Ectodermal cell (in vitro differentiated cells): ENCODE data around the gene CCL7.

ENCODE experiments used
- H3K27ac ChIP-seq: 2 replicates; pipeline ENCODE4 v1.7.0; 2013; ENCODE audit warnings: mild to moderate bottlenecking, low read depth, low read length; ENCODE audit not compliant: insufficient read depth, poor library complexity, severe bottlenecking
- H3K27me3 ChIP-seq: 2 replicates; pipeline ENCODE4 v1.7.0; 2013; ENCODE audit warnings: mild to moderate bottlenecking, low read length; ENCODE audit not compliant: insufficient read depth, control insufficient read depth, poor library complexity, severe bottlenecking
- H3K36me3 ChIP-seq: one replicate; pipeline ENCODE4 v1.7.0; 2013; ENCODE audit warnings: low read length; ENCODE audit not compliant: control insufficient read depth, insufficient read depth
- H3K4me1 ChIP-seq: one replicate; pipeline ENCODE4 v1.7.0; 2013; ENCODE audit warnings: low read length; ENCODE audit not compliant: control insufficient read depth, insufficient read depth
- H3K4me3 ChIP-seq: 2 replicates; pipeline ENCODE4 v1.7.0; 2013; ENCODE audit warnings: low read depth, low read length, control low read depth; ENCODE audit not compliant: insufficient read depth
- H3K9me3 ChIP-seq: 2 replicates; pipeline ENCODE4 v1.7.0; 2013; ENCODE audit warnings: mild to moderate bottlenecking, low read length, moderate library complexity; ENCODE audit not compliant: control insufficient read depth
- WGBS, 2 experiments: methylation state at CpG; one replicate each; pipeline ENCODE4 v1.1.7; 2013; ENCODE audit warnings: missing lambda C conversion rate in 2 of 2; 5-methylcytosine and 5-hydroxymethylcytosine counted together

The CCL7 gene

DNA sequence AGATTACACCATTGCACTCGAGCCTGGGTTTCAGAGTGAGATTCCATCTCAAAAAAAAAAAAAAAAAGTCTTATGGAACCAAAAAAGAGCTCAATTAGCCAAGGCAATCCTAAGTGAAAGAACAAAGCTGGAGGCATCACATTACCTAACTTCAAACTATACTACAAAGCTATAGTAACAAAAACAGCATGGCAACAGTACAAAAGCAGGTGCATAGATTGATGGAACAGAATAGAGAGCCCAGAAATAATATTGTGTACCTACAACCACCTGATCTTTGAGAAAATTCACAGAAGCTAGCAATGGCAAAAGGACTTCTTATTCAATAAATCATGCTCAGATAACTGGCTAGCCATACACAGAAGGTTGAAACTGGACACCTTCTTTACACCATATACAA is 39.7 kb upstream of the CCL7 start:
- no peak overlapping the region for H3K27ac ChIP-seq
- peaks cover 3% of the 10 kb centered on the region for H3K9me3 ChIP-seq
- H3K27me3 ChIP-seq = no peaks in the 10 kb centered on the region
- no peaks in the 10 kb centered on the region for H3K36me3 ChIP-seq
- H3K4me3 ChIP-seq = no peak overlapping the region
- peaks cover 5% of the 10 kb centered on the region for H3K4me1 ChIP-seq
- WGBS, 2 experiments = 79 to 84% methylated on average over 1 of the region's 1 CpG

DNA sequence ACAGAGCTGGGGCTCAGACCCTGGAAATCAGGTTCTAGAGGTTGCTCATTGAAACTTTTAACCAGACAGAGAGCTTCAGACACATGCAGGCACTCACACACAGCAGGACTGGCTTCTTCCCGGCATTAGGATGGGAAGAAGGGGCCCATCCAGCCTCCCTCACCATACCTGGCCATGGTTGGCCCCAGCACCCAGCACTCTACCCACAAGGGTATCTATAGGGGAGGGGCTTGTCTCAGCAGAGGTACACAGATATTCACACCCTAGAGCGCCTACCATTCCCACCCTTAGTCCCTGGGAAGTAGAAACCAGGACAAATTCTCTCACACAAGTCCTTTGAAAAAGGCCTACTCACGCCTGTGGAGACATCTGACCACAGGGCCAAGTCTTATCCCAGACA is 35.4 kb upstream of the CCL7 start:
- no peak overlapping the region for H3K4me3 ChIP-seq
- peaks cover 14% of the 10 kb centered on the region for H3K4me1 ChIP-seq
- H3K36me3 ChIP-seq = no peaks in the 10 kb centered on the region
- H3K9me3 ChIP-seq = peaks cover 3% of the 10 kb centered on the region
- H3K27me3 ChIP-seq = no peaks in the 10 kb centered on the region
- 86 to 94% methylated on average over 3 of the region's 3 CpGs for WGBS, 2 experiments
- peak overlapping the region; percentile 36 for H3K27ac ChIP-seq

DNA sequence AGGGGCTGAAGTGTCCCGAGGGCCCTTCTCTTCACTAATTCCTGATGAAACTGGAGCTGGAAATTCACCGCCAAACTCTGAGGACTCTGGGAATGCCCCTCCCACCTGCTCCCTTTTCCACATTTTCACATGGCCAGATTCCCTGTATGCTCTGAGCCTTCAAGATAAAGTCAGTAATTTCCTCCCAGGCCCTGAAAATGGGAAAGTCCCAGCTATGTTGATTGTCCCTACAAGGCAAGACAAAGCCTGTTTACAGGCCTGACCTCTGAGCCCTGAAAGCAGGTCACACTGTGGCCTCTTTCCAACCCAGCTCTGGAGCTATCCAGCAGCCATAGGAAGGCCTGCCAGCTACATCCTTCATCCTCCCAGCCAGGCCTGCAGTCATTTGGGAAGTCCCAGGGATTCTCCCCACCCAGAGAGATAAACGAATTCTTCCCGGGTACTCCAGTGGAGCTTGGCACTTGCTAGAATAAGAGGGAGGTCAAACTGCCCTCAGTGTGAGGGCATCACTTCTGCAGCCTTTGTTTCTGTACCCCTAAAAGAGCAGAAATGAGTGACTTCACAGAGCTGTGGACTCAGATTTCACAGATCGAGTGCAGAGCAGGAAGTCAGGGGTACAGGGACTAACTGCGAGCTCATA is 34.5 kb upstream of the CCL7 start:
- WGBS, 2 experiments = 80 to 87% methylated on average over 6 of the region's 6 CpGs
- no peaks in the 10 kb centered on the region for H3K27me3 ChIP-seq
- H3K36me3 ChIP-seq = no peaks in the 10 kb centered on the region
- peaks cover 14% of the 10 kb centered on the region for H3K4me1 ChIP-seq
- H3K27ac ChIP-seq = peak overlapping the region; percentile 36
- H3K4me3 ChIP-seq = no peak overlapping the region
- no peaks in the 10 kb centered on the region for H3K9me3 ChIP-seq

DNA sequence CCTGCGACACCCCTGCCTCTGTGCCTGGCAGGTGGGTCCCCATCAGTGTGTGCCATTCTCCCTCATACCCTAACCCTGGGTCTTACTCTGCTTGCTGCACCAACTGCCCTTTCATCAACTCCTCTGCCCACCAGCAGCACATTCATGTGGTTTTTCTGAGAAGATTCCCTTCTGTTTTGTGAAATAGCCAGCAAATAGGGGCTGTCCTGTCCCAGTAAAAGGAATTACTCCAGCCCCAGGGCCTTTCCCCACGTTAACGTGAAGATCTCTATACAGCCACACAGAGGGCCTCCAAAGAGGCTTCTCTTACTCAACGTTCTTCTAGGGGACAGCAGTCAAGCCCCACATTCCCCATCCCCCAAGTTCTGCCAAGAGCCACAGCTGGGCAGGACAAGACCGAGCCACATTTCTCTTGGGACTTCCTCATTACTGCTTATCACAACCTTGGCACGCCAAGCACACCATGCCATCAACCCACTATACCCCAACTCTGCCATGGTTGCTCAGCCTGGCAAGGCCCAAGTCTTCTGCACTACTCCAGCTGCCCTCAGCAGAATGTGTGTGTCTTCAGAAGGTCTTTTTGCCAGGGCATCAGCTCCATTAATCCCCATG is 33.6 kb upstream of the CCL7 start:
- no peaks in the 10 kb centered on the region for H3K27me3 ChIP-seq
- no peak overlapping the region for H3K27ac ChIP-seq
- H3K4me1 ChIP-seq = peaks cover 14% of the 10 kb centered on the region
- no peaks in the 10 kb centered on the region for H3K9me3 ChIP-seq
- WGBS, 2 experiments = 87 to 91% methylated on average over 6 of the region's 6 CpGs
- no peak overlapping the region for H3K4me3 ChIP-seq
- no peaks in the 10 kb centered on the region for H3K36me3 ChIP-seq

GRCh38 chr17:34237458-34237857 is 32.6 kb upstream of the CCL7 start:
- Histone ChIP-seq H3K4me1 (peaks cover 14% of the 10 kb centered on the region), H3K36me3 (no peaks in the 10 kb centered on the region), H3K27me3 (no peaks in the 10 kb centered on the region), H3K4me3 (no peak overlapping the region), H3K27ac (no peak overlapping the region), H3K9me3 (no peaks in the 10 kb centered on the region)
- 84 to 96% methylated on average over 3 of the region's 3 CpGs for WGBS, 2 experiments

DNA sequence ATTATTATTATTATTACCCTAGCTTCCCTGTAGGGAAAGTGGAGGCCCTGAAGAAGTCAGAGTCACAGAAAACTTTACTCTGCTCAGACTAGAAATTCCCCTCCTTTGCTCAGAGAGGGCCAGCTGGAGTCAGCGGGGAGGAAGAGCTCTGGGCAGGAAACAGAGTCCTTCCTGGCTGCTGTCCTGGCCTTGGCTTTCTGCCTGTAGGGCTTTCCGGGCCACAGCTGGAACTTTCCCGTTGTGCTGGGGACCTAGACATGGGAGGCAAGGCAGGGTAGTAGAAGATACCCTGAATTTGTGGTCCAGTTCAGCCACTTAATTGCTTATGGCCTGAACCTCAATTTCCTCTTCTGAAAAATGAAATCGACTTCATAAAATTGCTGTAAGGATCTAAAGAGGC is 29.0 kb upstream of the CCL7 start:
- Histone ChIP-seq H3K4me1 (peaks cover 4% of the 10 kb centered on the region), H3K36me3 (no peaks in the 10 kb centered on the region), H3K27ac (no peak overlapping the region), H3K9me3 (no peaks in the 10 kb centered on the region), H3K27me3 (no peaks in the 10 kb centered on the region), H3K4me3 (no peak overlapping the region)
- 87% methylated on average over 4 of the region's 4 CpGs for WGBS, 2 experiments

GRCh38 chr17:34242587-34243363 is 27.2 kb upstream of the CCL7 start:
- 89 to 94% methylated on average over 8 of the region's 8 CpGs for WGBS, 2 experiments

GRCh38 chr17:34243364-34244320 is 26.4 kb upstream of the CCL7 start:
- no peaks in the 10 kb centered on the region for H3K36me3 ChIP-seq
- no peaks in the 10 kb centered on the region for H3K9me3 ChIP-seq
- 93% methylated on average over 7 of the region's 7 CpGs for WGBS, 2 experiments
- H3K27ac ChIP-seq = no peak overlapping the region
- no peak overlapping the region for H3K4me3 ChIP-seq
- H3K4me1 ChIP-seq = peaks cover 1% of the 10 kb centered on the region
- H3K27me3 ChIP-seq = no peaks in the 10 kb centered on the region

More at GRCh38 chr17:34242587-34243363, 27.2 kb upstream of the CCL7 start:
- H3K36me3 ChIP-seq = no peaks in the 10 kb centered on the region
- peaks cover 4% of the 10 kb centered on the region for H3K4me1 ChIP-seq
- no peaks in the 10 kb centered on the region for H3K27me3 ChIP-seq
- H3K9me3 ChIP-seq = no peaks in the 10 kb centered on the region
- H3K4me3 ChIP-seq = no peak overlapping the region
- H3K27ac ChIP-seq = no peak overlapping the region

DNA sequence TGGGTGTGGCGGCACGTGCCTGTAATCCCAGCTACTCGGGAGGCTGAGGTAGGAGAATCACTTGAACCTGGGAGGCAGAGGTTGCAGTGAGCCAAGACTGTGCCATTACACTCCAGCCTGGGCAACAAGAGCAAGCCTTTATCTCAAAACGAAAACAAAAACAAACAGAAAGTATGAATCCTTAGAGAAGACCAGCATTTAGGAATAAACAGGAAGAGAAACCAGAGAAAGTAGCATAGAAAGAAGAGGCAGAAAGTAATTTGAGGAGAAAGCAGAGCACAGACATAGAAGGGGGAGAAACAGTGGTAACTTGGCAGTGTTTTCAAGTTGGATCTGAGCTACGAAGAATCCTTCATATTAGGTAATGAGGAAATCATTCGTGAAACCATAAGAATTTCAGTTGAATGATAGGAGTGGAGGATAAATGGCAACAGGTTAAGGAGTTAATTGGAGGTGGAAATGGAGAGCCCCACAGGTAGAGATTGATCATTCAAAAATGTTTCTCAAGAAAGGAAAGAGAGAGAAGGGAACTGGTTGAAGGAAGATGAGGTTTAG is 24.6 kb upstream of the CCL7 start:
- no peak overlapping the region for H3K27ac ChIP-seq
- H3K36me3 ChIP-seq = no peaks in the 10 kb centered on the region
- WGBS, 2 experiments = 84 to 94% methylated on average over 6 of the region's 6 CpGs
- H3K4me3 ChIP-seq = no peak overlapping the region
- H3K4me1 ChIP-seq = no peaks in the 10 kb centered on the region
- H3K27me3 ChIP-seq = no peaks in the 10 kb centered on the region
- H3K9me3 ChIP-seq = no peaks in the 10 kb centered on the region
